Measurements from ENCODE around the gene ERBB2.

The ERBB2 gene

GRCh38 chr17:39737760-39738567 is 38.1 kb downstream of the ERBB2 start, which contains the start of gene GRB7:
GRB7 (plus strand) TSS chr17:39737938; CDS start chr17:39742302, 4,364 bp downstream.
- POLR2A ChIA-PET: no interaction called here
- TF ChIP-seq CTCF (IDR thresholded peaks at IDR 0.05; ENCODE audit: control extremely low read depth, extremely low read depth, low read depth, missing control alignments): no peak
- CTCF ChIA-PET: interaction anchor here (1.7 to 1.9 kb wide), 2 partner anchors 115 to 116 kb away, joined by 4 read pairs; no protein-coding TSS in a partner anchor
- no peak for DNase-seq (ENCODE audit: extremely low spot score)

- ChIA-PET POLR2A (no interaction called here), CTCF (interaction anchor here (1.6 kb wide), 1 partner anchor 8 kb away, joined by 9 read pairs; the partner anchor contains the start of gene MIEN1)
- no peak for TF ChIP-seq CTCF (IDR thresholded peaks at IDR 0.05; ENCODE audit: control extremely low read depth, extremely low read depth, low read depth, missing control alignments)
- peak; percentile 77 for DNase-seq (ENCODE audit: extremely low spot score)
These were observed 38.7 kb downstream of the ERBB2 start for GRCh38 chr17:39738568-39738901.

- POLR2A ChIA-PET: no interaction called here
- DNase-seq (ENCODE audit: extremely low spot score): no peak
- no peak for TF ChIP-seq CTCF (IDR thresholded peaks at IDR 0.05; ENCODE audit: control extremely low read depth, extremely low read depth, low read depth, missing control alignments)
- CTCF ChIA-PET: interaction anchor here (1.6 kb wide), 1 partner anchor 9 kb away, joined by 9 read pairs; the partner anchor contains the start of gene MIEN1
These were observed 39.4 kb downstream of the ERBB2 start for GRCh38 chr17:39738983-39739884.

GRCh38 chr17:39739885-39740356 is 40.1 kb downstream of the ERBB2 start:
- ChIA-PET POLR2A (no interaction called here), CTCF (interaction anchor here (1.6 kb wide), 1 partner anchor 9 kb away, joined by 9 read pairs; the partner anchor contains the start of gene MIEN1)
- TF ChIP-seq CTCF (IDR thresholded peaks at IDR 0.05; ENCODE audit: control extremely low read depth, extremely low read depth, low read depth, missing control alignments): no peak
- no peak for DNase-seq (ENCODE audit: extremely low spot score)

- no peak for DNase-seq (ENCODE audit: extremely low spot score)
These were observed 40.7 kb downstream of the ERBB2 start for GRCh38 chr17:39740357-39741111.

More at GRCh38 chr17:39740357-39741111, 40.7 kb downstream of the ERBB2 start:
- ChIA-PET CTCF (interaction anchor here (1.6 kb wide), 1 partner anchor 10 kb away, joined by 9 read pairs; the partner anchor contains the start of gene MIEN1), POLR2A (no interaction called here)
- no peak for TF ChIP-seq CTCF (IDR thresholded peaks at IDR 0.05; ENCODE audit: control extremely low read depth, extremely low read depth, low read depth, missing control alignments)
